Neural cell (in vitro differentiated cells): ENCODE results near the gene RNASE11. TPM values are rescaled to one million over a fixed set of nuclear protein-coding genes. Genes with fewer than 3 reads are reported as not detected.

Experiments
- H2AFZ ChIP-seq: fragments of 200-600, 300-800 bp; sonication (generic), shearing (Covaris generic); 2 replicates; pipeline ENCODE4 v1.6.0; 2014; ENCODE audit warnings: low read depth, mild to moderate bottlenecking, antibody characterized with exemption, low read length, moderate library complexity
- H3F3A ChIP-seq: fragments of 200-600 bp; shearing (Covaris generic); 2 replicates; pipeline ENCODE4 v1.6.1; 2016; ENCODE audit warnings: mild to moderate bottlenecking, moderate library complexity, mixed read lengths, antibody characterized with exemption, low read length; ENCODE audit not compliant: insufficient read depth, poor library complexity, severe bottlenecking
- H3K27ac ChIP-seq: fragments of 200-600, 300-800 bp; sonication (generic), shearing (Covaris generic); 2 replicates; pipeline ENCODE4 v1.5.1; 2014; ENCODE audit warnings: mild to moderate bottlenecking, low read length, moderate library complexity
- H3K27me3 ChIP-seq: fragments of 300-800, 200-600 bp; sonication (generic), shearing (Covaris generic); 2 replicates; pipeline ENCODE4 v1.6.0; 2014; ENCODE audit warnings: mild to moderate bottlenecking, low read depth, low read length, moderate library complexity; ENCODE audit not compliant: insufficient read depth
- H3K36me3 ChIP-seq: fragments of 300-800, 200-600 bp; sonication (generic), shearing (Covaris generic); 2 replicates; pipeline ENCODE4 v1.5.1; 2014; ENCODE audit warnings: mild to moderate bottlenecking, antibody characterized with exemption, low read length, moderate library complexity; ENCODE audit not compliant: insufficient read depth
- H3K4me2 ChIP-seq: fragments of 300-800, 200-600 bp; sonication (generic), shearing (Covaris generic); 2 replicates; pipeline ENCODE4 v1.6.0; 2014; ENCODE audit warnings: mild to moderate bottlenecking, low read length
- H3K4me3 ChIP-seq: fragments of 300-800, 200-600 bp; sonication (generic), shearing (Covaris generic); 2 replicates; pipeline ENCODE4 v1.5.1; 2014; ENCODE audit warnings: mild to moderate bottlenecking, low read length, moderate library complexity
- H3K79me2 ChIP-seq: fragments of 200-600 bp; shearing (Covaris generic); replicated peaks from 2 replicates; pipeline ENCODE4 v1.6.0; 2014; ENCODE audit warnings: mild to moderate bottlenecking, low read length, moderate library complexity; ENCODE audit not compliant: insufficient read depth
- H3K9ac ChIP-seq: fragments of 300-800, 200-600 bp; sonication (generic), shearing (Covaris generic); 2 replicates; pipeline ENCODE4 v1.6.1; 2016; ENCODE audit warnings: mild to moderate bottlenecking, low read length, mixed read lengths
- H3K9me2 ChIP-seq: fragments of 200-600 bp; shearing (Covaris generic); 2 replicates; pipeline ENCODE4 v1.6.1; 2016; ENCODE audit warnings: mild to moderate bottlenecking, low read length, mixed read lengths; ENCODE audit not compliant: insufficient read depth
- H3K9me3 ChIP-seq: fragments of 200-600, 300-800 bp; sonication (generic), shearing (Covaris generic); 2 replicates; pipeline ENCODE4 v1.6.1; 2016; ENCODE audit warnings: mild to moderate bottlenecking, mixed run types, low read length, moderate library complexity, mixed read lengths
- H4K20me1 ChIP-seq: fragments of 200-600 bp; shearing (Covaris generic); 2 replicates; pipeline ENCODE4 v1.6.1; 2016; ENCODE audit warnings: mild to moderate bottlenecking, mixed run types; ENCODE audit not compliant: insufficient read depth
- EP300 ChIP-seq: fragments of 450-650 bp; conservative IDR thresholded peaks from 2 replicates; pipeline ENCODE4 v1.6.1; 2014; ENCODE audit warnings: antibody characterized with exemption, mild to moderate bottlenecking, moderate library complexity; ENCODE audit not compliant: poor library complexity, severe bottlenecking
- EZH2 ChIP-seq: fragments of 200-600, 300-800 bp; shearing (Covaris generic), sonication (generic); IDR thresholded peaks from 2 replicates; pipeline ENCODE4 v1.6.1; 2014; ENCODE audit warnings: antibody characterized with exemption, low read length, borderline replicate concordance, mild to moderate bottlenecking; ENCODE audit not compliant: insufficient read depth, poor library complexity, severe bottlenecking
- MXI1 ChIP-seq: fragments of 450-650 bp; conservative IDR thresholded peaks from 2 replicates; pipeline ENCODE4 v1.6.1; 2014; ENCODE audit warnings: antibody characterized with exemption, mild to moderate bottlenecking; ENCODE audit not compliant: poor library complexity, severe bottlenecking
- POLR2AphosphoS5 ChIP-seq: IDR thresholded peaks from 2 replicates; pipeline ENCODE4 v1.6.1; 2012
- RAD21 ChIP-seq: fragments of 450-650 bp; conservative IDR thresholded peaks from 2 replicates; pipeline ENCODE4 v1.6.1; 2014; ENCODE audit warnings: antibody characterized with exemption, mild to moderate bottlenecking, moderate library complexity
- SMC3 ChIP-seq: fragments of 450-650 bp; conservative IDR thresholded peaks from 2 replicates; pipeline ENCODE4 v1.6.1; 2014; ENCODE audit warnings: antibody characterized with exemption, mild to moderate bottlenecking, moderate library complexity; ENCODE audit not compliant: poor library complexity
- TAF1 ChIP-seq: IDR thresholded peaks from 2 replicates; pipeline ENCODE4 v1.6.1; 2012; ENCODE audit warnings: low read depth
- polyA plus RNA-seq: library from polyadenylated mRNA; depleted of rRNA; stranded (reverse); fragments of >200 nt; gene quantifications from 2 replicates; pipeline ENCODE4 v1.2.3, GENCODE V29; 2014
- TF ChIP-seq, protein P1 (sequence below): fragments of 450-650 bp; IDR thresholded peaks from 2 replicates; pipeline ENCODE4 v1.5.1; 2014; ENCODE audit warnings: antibody characterized with exemption, mild to moderate bottlenecking, moderate library complexity; ENCODE audit not compliant: poor library complexity, severe bottlenecking
- TF ChIP-seq, protein P2 (sequence below): IDR thresholded peaks from 2 replicates; pipeline ENCODE4 v1.6.1; 2012; ENCODE audit warnings: borderline replicate concordance

Gene RNASE11
- polyA plus RNA-seq, 1 donor from 2014 or later: not detected

DNA sequence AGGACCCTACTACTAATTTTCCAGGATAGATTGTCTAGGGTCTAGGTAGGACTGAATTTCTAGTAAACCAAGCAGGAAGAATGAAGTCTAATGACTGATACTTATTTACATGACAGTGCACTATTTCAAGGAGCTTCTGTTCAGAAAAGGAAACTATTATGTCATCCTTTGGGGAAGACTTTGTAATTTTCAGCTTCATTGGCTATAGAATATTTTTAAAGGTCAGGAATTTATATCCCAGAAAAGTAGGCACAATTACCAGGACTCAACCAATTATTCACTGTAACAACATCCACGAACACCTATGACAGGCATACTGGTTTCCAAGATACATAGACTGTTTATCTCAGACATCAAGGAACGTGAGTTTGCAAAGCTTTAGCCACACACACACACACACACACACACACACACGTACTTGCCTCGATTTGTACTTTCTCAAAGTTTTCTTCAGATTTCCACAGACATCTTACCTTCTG is 30.5 kb upstream of the RNASE11 start:
- Histone ChIP-seq H2AFZ (no peak overlapping the region), H3K9me2 (no peaks in the 10 kb centered on the region), H4K20me1 (no peaks in the 10 kb centered on the region), H3K27ac (no peak overlapping the region), H3K79me2 (no peaks in the 10 kb centered on the region), H3K27me3 (peaks cover 11% of the 10 kb centered on the region), H3F3A (peaks cover 5% of the 10 kb centered on the region), H3K4me2 (no peak overlapping the region), H3K9me3 (no peaks in the 10 kb centered on the region), H3K9ac (no peak overlapping the region), H3K36me3 (no peaks in the 10 kb centered on the region), H3K4me3 (no peak overlapping the region)
- TF ChIP-seq EZH2: no peak
- TF ChIP-seq, protein P1, sequence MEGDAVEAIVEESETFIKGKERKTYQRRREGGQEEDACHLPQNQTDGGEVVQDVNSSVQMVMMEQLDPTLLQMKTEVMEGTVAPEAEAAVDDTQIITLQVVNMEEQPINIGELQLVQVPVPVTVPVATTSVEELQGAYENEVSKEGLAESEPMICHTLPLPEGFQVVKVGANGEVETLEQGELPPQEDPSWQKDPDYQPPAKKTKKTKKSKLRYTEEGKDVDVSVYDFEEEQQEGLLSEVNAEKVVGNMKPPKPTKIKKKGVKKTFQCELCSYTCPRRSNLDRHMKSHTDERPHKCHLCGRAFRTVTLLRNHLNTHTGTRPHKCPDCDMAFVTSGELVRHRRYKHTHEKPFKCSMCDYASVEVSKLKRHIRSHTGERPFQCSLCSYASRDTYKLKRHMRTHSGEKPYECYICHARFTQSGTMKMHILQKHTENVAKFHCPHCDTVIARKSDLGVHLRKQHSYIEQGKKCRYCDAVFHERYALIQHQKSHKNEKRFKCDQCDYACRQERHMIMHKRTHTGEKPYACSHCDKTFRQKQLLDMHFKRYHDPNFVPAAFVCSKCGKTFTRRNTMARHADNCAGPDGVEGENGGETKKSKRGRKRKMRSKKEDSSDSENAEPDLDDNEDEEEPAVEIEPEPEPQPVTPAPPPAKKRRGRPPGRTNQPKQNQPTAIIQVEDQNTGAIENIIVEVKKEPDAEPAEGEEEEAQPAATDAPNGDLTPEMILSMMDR: no peak
- TF ChIP-seq POLR2AphosphoS5: no peak
- TF ChIP-seq RAD21: no peak
- TF ChIP-seq, protein P2, sequence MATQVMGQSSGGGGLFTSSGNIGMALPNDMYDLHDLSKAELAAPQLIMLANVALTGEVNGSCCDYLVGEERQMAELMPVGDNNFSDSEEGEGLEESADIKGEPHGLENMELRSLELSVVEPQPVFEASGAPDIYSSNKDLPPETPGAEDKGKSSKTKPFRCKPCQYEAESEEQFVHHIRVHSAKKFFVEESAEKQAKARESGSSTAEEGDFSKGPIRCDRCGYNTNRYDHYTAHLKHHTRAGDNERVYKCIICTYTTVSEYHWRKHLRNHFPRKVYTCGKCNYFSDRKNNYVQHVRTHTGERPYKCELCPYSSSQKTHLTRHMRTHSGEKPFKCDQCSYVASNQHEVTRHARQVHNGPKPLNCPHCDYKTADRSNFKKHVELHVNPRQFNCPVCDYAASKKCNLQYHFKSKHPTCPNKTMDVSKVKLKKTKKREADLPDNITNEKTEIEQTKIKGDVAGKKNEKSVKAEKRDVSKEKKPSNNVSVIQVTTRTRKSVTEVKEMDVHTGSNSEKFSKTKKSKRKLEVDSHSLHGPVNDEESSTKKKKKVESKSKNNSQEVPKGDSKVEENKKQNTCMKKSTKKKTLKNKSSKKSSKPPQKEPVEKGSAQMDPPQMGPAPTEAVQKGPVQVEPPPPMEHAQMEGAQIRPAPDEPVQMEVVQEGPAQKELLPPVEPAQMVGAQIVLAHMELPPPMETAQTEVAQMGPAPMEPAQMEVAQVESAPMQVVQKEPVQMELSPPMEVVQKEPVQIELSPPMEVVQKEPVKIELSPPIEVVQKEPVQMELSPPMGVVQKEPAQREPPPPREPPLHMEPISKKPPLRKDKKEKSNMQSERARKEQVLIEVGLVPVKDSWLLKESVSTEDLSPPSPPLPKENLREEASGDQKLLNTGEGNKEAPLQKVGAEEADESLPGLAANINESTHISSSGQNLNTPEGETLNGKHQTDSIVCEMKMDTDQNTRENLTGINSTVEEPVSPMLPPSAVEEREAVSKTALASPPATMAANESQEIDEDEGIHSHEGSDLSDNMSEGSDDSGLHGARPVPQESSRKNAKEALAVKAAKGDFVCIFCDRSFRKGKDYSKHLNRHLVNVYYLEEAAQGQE: no peak
- no peak for TF ChIP-seq SMC3
- TF ChIP-seq TAF1: no peak
- TF ChIP-seq EP300: no peak
- no peak for TF ChIP-seq MXI1

DNA sequence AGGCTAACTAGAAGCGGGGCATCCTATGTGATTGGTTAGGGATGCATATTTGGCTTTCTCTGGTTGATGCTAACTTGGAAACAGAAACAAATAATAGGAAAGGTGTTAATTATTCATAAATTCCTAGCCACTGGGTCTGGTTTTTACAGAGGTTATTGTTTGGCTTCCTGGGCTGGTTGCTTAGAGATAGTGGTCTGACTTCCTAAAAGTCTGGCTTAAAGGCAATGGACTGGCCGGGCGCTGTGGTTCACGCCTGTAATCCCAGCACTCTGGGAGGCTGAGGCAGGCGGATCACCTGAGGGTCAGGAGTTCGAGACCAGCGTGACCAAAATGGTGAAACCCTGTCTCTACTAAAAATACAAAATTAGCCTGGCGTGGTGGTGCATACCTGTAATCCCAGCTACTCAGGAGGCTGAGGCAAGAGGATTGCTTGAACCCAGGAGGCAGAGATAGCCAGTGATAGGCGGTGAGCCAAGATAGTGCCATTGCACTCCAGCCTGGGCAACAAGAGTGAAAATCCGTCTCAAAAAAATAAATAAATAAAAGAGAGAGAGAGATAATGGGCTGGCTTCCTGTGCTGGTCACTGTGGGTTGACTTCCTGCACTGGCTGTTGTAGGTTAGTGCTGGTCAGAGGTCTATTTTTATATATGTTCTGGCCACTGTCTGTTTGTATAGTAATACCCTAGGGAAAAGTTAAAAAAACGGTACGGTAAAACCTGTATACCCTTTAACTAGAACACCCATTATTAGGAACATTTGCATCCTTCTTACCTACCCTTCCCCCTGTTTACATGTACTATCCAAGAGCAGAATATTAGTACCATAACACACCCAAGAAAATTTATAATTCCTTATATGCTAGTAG is 29.6 kb upstream of the RNASE11 start:
- TF ChIP-seq RAD21 (no peak), TAF1 (no peak), MXI1 (no peak), SMC3 (no peak), POLR2AphosphoS5 (no peak), EP300 (no peak), EZH2 (no peak)
- TF ChIP-seq, protein P2: no peak
- TF ChIP-seq, protein P1: no peak
- H3K36me3 ChIP-seq: no peaks in the 10 kb centered on the region
- no peak overlapping the region for H3K9ac ChIP-seq
- H3K9me3 ChIP-seq: no peaks in the 10 kb centered on the region
- no peak overlapping the region for H3K4me2 ChIP-seq
- no peaks in the 10 kb centered on the region for H3K9me2 ChIP-seq
- H3K79me2 ChIP-seq: no peaks in the 10 kb centered on the region
- H3K4me3 ChIP-seq: no peak overlapping the region
- no peaks in the 10 kb centered on the region for H4K20me1 ChIP-seq
- H3F3A ChIP-seq: peaks cover 5% of the 10 kb centered on the region
- peaks cover 2% of the 10 kb centered on the region for H3K27me3 ChIP-seq
- H3K27ac ChIP-seq: no peak overlapping the region
- no peak overlapping the region for H2AFZ ChIP-seq
